Activated CD4-positive, CD25-positive, alpha-beta regulatory T cell treated with anti-CD3 and anti-CD28 coated beads, Interleukin-2, amount 50 U/mL, for 72 hours (primary cell): Measurements from ENCODE around the gene FLT1.

ENCODE experiments used
- DNase-seq: peaks from one replicate; pipeline ENCODE4 v3.0.0; 2021

The FLT1 gene

DNA sequence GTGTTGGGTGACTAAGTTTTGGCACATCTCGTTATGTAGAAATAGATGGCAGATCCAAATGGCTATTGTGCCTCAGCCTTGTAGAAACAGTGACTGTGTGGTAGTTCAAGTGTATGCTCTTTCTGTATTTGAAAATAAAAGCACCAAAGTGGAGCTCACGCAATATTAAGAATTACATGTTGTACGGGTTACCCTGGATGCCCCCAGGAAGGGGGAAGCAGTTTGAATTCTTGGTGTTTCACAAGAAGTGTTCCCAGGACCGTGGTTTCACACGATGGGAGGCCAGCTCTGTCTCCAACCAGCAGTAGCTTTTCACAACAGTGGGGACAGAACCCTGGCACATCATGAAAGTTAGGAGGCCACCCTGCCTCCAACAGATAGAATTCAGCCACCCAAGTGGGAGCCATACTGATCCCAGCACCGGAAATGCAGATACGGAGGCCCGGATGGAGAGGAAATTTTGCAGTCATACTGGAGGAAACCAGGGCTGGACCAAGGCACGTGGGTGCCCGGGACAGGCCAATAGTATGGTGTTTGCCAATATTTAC, 8.9 kb downstream of the FLT1 start:
- no peak for DNase-seq

DNA sequence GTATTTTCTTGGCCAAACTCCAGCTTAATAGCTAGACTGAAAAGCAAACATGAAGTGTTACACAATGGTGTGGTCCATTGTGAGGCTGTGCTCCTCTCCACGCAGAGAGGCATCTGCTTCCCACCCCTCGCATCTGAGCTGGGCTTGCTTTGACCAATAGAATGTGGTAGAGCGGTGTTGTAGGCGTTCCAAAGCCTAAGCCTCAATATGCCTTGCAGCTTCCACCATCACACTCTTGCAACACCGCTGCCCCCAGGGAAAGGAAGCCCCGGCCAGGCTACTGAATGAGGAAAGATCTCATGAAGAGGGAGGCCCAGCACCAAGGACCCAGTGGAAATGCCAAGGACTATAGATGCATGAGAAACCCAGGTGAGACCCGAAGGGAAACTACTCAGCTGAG, 9.4 kb downstream of the FLT1 start:
- DNase-seq, result no peak

DNA sequence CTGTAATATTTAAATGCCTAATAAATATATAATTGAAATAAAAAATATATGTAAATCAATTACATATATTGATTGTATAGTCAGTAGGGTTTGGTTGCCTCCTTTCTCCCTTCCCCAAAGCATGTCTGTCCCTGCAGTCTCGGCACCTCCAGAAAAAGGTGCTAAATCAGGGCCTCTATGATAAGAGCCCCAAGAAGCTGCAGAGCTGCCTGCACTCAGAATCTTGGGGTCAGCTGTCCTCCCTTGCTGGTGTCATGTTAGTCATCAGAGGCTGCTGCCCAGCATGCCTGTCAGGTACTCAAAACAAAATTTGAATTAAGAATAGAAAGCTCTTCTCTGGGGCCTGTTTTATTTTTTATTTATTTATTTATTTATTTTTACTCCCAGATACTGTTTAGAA, 9.8 kb downstream of the FLT1 start:
- DNase-seq, result no peak

DNA sequence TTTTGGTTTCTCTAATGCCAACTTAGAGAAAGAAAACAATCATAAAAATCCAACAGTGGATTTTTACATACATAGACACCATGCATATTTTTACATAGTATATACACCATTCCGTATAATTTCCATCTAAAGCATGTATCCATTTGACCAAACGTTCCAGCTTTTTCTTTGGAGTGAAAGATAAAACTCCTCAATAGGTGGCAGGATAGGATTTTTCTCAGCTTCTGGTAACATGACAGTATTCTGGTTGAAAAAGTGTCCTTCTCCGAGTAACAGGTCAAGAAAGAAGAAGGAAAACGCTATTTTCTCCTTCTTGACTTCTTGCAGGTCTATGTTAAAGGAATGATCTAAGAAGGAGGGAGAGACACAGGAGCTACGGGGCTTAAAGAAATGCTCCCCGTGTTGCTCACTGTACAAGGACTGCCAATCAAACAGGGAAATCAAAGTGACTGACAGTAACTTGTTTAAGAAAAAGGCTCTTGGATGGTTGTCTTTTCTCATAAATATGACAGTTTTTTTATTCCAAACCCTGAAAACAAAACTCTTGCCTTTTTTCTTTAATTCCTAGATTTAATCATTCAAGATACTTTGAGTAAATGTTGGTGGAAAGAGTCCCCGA, 11.5 kb downstream of the FLT1 start:
- no peak for DNase-seq

DNA sequence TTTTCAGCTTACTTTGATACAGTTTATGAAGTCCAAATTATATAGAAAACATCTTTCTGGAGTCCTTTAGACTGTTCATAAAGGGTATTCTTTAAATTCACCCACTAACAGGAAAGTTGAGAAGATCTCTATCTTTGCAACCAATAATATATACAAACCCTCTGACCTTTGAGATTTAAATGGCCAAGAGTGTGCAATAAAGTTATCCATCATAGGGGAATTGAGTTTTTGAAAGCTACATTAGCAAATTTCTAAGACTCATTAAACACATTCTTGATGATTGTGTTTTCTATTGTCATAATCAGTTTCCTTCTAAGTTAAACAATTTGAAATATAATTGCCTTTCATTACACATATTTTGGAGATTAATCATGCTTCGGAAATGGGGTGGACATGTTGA, 15.9 kb downstream of the FLT1 start:
- DNase-seq, result no peak

DNA sequence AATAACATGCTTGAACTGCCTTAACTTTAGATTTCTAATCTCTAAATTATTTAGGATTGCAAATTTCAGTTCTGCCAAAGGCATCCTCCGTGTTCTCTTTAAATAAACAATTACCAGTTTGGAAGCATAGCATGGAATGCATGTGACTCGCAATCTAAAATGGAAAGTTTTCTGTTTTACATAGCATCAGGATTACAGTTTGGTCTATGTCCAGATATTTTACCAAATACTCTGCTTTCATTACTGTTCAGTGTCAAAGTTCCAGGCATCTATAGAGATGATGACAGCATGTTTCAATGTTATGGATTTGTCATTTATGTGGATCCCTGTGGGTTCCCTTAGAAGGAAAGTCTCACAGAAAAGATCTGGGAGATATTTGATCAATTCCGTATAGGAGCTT, 16.8 kb downstream of the FLT1 start:
- DNase-seq, result no peak

DNA sequence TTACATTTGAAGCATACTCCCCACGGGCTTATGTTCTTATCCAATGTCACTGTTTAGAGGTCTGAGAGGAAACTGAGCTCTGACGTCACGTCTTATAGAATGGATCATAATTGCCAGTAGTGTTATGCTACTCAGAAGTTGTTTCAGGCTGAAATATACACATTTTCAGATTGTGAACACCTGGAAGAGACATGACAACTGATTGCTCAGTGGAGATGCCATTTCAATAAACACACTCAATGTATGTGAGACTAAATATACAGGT, 17.3 kb downstream of the FLT1 start:
- no peak for DNase-seq

DNA sequence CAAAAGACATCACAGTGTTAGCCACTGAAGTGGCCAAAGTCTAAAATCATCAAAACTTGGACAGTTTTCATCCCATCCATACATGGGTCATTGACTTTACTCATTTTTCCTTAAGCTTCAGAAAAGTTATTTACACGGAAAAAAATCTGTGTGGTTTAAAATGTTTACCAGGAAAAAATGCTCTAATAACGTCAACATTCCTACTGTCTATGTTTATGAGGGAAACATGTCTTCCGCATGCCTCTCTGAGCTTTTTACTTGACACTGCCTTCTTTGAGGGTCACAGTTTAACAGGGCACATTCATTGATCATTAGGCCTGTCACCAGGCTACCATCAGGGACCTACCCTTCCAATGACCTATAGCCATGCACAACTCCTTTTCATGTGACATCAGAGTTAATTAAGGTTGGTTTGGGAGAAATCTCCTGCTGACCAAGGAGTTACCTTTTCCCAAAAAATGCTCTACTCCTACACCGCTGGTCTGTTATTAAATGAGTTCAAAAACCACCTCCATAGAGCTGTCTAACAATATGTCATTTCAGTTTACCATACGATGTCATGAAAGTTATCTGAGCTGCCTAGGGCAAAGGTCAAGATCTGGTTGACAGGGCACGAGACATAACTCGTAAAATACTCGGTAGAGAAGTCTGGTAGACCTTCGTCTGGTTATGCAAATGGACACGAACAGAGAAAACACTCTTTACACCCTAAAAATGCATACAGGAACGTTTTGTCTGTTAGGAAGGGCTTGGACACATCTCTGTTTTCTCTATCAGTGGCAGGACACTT, 17.8 kb downstream of the FLT1 start:
- DNase-seq, result no peak

DNA sequence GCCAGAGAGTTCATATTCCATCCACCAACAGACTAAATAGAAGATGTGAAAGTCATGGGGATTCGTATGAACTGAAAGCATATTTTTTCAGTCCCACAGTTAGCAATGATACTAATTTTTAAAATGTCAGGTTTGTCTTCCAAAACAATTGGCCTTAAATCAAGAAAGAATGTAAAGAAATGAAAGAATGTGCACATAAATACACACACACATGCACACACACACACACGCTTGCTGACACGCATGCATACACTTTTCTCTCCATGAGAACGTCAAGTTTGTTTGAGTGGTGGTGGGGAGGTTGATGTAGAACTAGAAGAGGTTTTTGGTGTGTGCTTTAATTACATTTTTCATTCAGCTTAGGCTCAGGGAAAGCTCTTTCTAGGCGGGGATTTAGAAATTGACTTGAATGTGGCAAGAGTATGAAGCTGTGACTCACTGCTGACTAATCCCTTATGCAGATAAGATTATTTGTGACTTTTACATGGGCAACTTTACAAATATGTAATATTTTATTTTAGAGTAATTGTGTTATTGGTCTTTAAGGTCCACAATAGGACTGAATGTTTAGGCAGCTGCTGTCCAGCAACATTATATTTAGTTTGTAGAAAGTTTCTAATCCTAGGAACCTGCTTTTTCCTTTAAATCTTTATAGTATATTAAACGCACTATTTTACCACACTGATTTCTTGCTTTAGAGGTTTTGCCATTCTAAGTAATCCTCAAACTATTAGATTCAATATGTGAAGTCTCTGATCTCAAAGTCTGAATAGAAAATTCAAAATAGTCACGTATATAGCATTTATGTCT, 18.8 kb downstream of the FLT1 start:
- no peak for DNase-seq

DNA sequence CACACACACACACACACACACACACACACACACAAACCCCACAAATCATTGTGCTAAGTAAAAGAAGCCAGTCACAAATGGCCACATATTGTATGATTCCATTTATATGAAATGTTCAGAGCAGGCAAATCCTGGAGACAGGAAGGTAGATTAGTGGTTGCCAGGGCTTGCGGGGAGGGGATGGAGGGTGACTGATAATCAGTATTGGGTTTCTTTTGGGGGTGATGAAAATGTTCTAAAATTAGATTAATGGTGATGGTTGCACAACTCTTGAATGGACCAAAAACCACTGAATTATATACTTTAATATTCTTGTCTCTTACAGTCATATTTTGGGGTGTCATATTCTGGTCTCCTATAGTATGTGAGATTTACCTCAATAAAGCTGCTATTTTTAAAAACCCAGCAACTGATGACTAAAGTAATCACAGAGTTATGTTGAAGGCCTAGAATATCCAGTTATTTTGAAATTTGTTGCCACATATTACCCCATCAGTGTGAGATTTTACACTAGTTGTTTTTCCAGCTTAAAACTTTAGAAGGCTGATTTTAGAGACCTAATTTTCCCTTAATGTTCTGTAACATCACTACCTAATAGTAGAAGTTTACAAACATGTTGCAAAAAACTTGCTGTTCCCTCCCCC, 20.3 kb downstream of the FLT1 start:
- no peak for DNase-seq

DNA sequence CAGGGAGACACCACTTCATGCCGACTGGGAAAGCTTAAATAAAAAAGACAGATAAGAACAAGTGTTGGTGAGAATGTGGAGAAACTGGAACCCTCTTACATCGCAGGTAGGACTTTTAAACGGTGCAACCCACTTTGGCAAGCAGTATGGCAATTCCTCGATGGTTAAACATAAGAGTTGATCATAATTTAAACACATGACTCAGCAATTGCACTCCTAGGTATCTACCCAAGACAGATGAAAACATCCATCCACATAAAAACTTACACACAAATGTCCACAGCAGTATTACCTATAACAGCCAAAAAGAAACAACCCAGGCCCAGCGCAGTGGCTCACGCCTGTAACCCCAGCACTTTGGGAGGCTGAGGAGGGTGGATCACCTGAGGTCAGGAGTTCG, 21.9 kb downstream of the FLT1 start:
- DNase-seq, result no peak

DNA sequence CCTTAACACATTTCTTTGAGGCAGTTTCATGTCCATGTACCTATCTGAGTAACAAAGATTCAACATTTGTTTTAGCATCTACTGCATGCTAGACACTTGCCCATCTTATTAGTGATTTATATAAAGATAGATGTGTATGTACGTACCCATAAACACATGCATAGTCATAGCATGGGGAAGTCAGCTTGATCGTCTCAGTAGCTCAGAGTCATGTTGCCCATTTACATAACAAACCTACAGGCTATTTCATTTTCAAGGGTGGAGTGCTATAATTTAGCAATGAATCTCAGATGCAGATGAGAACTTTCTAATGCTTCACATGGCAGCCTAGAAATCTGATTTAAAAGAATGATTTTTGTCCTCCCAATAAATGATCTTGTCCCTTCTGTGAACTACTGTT, 23.5 kb downstream of the FLT1 start:
- DNase-seq, result no peak

DNA sequence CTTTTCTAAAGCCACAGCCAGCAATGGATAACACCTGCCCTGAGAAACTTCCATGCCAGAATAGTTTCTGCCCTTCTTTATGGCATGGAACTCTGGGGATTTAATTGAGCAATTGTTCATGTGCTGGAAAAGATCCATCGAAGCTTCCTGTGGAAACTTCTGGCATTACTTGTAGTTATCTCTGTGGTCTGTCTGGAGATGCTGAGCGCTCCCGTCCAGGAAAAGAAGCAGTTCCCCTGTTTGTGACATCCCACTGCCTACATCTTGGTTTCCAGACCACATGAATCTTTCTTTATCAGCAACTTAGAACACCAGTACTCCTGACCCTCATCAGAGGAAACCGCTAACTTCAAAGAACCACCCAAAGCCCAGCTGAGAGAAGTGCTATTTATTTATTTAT, 24.6 kb downstream of the FLT1 start:
- no peak for DNase-seq

DNA sequence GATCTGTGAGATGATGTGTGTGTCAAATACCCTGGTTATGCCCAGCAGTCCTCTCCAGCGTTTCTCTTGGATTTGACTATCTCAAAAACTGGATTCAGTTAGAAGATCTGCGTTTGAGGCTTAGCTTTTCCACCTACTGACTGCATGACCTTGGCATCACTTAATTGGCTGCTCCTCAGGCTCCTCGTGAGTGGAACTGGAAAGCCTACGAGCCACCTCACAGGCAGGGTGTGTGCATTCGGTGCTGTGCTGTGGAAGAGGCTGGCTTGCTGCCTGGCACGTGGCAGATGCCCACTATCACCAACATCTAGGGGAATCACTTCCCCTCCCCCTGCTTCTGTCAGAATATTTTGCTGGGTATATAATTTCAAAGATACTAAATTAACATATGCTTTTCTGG, 25.6 kb downstream of the FLT1 start:
- DNase-seq, result no peak

DNA sequence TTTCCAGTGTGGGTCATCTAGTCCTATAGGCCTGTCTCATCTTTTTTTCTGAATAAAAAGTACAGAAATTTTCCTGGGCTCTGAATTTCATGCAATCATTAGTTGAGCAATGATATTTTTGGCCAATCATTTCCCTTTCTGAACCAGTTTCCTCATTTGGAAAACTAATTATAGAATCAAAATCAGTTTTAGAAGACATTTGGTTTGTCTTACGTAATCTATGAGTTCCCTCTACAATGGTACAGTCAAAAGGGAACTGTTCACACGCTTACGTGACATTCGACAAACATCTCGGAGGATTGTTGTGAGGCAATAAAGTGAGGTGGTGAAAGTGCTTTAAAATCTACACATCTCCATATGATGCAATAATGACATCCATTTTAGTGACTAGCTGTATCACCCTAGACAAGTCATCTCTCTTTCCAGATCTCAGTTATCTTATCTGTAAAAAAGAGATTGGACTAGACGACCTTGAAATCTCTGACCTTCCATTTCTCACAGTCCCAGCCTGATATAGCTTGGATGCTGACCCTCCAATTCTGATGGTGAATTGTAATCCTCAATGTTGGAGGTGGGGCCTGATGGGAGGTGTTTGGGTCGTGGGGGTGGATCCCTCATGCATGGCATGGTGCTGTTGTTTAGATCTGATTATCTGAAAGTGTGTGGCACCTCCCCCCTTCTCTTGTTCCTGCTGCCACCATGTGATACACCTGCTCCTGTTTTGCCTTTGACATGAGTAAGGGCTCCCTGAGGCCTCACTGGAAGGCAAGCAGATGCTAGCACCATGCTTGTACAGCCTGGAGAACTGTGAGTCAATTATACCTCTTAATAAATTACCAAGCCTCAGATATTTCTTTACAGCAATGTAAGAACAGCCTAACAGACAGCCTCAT, 26.7 kb downstream of the FLT1 start:
- no peak for DNase-seq

DNA sequence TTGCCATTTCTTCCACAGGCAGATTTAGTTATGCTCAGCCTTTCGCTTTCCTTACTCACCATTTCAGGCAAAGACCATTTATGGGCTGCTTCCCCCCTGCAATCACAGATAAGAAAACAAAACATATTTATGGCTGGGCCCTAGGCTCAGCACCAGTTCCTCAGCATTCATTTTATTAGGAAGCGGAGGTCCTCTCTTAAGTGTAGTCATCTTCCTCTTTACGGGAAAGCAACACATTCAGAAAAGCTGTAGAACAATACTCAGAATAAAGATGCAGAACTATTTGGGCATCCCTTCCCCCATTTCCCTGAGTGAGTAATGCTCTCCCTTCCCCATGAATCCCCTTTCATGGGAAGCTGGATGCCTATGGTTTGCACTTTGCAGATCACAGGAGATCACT, 27.9 kb downstream of the FLT1 start:
- DNase-seq, result no peak

DNA sequence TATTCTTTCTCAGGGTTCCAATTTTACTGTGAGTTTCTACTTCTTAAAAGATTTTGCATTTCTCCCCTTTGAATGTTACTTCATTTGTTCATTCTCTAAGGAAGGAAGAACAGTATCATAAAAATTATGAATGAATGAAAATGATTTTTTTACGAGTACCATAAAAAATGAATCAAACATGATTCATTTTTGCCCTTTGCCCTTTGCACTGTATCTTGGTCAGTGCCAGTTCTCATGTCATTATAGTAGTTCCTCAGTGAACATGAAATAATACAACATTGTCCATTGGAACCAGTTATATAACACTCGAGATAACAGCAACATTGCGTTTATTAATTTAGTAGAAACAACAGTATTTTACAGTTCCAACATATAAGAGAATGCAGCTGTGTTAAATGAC, 28.8 kb downstream of the FLT1 start:
- DNase-seq, result no peak

DNA sequence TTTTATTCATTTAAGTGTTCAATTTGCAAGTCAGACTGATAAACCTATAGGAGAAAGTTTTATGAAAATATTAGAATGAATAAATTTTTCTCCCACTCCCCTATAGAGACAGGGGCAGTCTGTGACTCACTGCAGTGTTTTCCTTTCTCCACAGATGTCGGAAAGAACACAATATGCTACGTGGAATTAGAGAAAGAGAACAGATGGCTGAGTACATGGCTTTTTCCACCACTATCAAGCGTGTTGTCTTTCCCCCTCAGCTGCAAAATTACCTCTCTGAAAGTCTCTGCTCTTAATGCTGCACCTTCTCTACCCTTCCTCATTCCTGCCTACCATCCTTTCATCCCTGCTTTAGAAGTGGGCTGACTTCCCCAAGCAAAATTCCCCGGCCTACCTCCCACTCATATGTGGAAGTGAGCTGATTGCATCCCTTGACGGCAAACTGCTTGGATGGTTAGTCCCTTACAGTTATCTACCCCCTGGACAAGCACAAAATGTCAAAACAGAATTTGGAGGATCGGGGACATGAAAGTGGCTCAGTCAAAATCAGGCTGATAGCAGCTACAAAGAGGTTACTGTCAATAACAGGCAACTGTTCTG, 30.0 kb downstream of the FLT1 start:
- DNase-seq, result no peak

DNA sequence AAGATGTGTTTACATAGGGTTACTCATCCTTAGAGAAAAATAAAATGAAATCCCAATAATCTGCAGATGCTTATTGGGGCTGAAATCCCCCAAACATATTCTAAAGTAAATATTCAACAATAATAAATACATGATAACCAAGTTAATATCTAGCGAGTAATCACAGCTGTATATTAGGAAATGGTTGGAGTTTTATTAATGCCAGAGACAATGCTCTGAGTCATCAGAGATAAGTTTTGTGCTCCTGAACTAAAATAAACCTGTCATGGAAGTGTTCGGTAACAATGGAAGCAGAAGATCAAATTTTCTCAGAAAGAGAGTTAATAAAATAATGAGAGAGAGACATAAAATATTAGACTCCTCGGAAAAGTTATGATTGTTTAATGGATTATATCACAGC, 31.4 kb downstream of the FLT1 start:
- no peak for DNase-seq

DNA sequence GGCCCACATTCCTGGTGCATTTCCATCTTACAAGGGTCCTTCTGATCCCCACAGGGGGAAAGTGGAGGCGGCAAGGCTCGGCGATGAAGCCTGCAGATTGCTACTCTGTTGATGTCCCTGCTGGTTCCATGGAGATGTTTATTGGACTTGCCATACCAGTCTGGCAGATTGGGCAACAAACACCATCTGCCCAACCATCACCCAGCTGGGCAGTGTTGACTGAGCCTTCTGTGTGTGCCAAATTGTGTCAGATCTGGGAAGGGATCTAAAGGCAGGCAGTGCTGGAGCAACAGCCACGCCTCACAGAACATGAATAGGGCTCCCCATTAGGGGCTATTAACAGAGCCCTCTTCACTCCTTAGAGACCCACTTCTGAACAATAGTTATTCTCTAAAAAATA, 35.0 kb downstream of the FLT1 start:
- no peak for DNase-seq

DNA sequence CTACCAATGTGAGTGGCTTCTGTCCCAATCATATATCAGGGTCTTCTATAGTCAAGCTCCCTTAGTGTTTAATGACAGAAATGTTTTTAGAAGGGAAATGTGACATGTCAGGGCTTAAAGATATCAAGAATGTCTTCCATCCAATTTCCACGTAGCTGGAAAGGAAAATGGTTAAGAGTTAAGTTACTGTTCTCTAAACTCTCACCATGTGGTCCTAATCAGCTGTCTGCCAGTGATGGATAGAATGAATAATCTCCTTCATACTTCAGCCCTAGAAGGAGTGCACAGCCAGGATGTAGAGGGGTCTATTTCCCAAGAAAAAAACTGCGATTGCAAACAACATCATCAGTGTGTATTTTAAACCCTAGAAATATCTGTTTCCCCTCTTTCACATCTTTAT, 36.3 kb downstream of the FLT1 start:
- no peak for DNase-seq

DNA sequence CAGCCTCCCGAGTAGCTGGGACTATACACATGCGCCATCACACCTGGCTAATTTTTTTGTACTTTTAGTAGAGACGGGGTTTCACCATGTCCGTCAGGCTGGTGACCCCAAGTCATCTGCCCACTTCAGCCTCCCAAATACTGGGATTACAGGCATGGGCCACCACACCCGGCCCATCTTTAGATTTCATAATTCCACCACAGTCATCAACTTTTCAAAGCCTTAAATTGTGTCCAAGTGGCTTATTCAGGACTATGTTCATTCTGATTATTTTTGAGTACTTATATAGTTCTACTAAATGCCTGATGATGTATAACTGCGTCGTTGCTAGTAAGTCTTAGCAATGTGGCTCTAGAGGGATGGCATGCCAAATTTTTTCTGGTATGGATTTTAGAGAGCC, 36.9 kb downstream of the FLT1 start:
- DNase-seq, result no peak
